HG03135 (cell line): Measurements from ENCODE around the gene TAPBP.
A peak's percentile ranks its signal among the peaks of the same experiment; 100 is the strongest.
"Not testable (repeated sequence)": the region's sequence is repeated elsewhere in the genome, so short reads cannot be mapped to it uniquely, and the experiment has no call there.

Experiments
- ATAC-seq: cut with Tn5 transposase; IDR thresholded peaks from one replicate; pipeline ENCODE4 v1.9.1; 2021; ENCODE audit warnings: mild to moderate bottlenecking, moderate library complexity; ENCODE audit not compliant: unreplicated experiment

TAPBP gene

GRCh38 chr6:33297956-33298772, 15.7 kb downstream of the TAPBP start:
- no peak for ATAC-seq

- no peak for ATAC-seq
These were observed 16.4 kb downstream of the TAPBP start for GRCh38 chr6:33297406-33297955.

DNA sequence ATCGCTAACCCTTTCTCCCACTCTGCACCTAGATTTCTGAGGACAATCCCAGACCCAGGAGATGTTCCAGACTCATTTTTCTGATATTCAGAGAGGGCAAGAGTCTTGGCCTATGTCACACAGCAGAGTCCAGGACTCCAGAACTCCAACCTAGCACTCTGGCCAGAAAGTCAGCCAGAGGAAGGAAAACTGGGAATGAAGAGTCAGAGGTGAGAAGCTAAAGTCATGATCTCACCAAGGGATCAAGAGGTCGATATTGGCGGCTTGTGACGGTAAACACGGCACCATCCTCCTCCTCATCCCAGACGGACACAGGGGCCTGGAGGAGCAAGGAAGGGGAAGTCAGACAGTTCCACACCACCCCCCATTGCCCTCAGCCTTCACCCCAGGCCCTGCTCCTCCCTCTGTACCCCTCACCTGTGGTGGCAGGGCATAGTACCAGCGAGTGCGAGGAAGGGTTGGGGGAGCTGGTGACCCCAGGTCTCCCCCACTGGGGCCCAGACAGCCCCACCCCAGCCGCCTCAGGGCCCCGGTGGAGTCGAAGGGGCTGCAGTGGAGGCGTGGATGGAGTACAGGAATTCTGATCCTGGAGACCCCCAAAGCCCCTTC, 17.0 kb downstream of the TAPBP start:
- ATAC-seq: no peak

- no peak for ATAC-seq
These were observed 18.1 kb downstream of the TAPBP start for GRCh38 chr6:33295621-33296369.

- no peak for ATAC-seq
These were observed 19.6 kb downstream of the TAPBP start for GRCh38 chr6:33294086-33294823.

GRCh38 chr6:33292996-33293682, 20.7 kb downstream of the TAPBP start:
- ATAC-seq: no peak

DNA sequence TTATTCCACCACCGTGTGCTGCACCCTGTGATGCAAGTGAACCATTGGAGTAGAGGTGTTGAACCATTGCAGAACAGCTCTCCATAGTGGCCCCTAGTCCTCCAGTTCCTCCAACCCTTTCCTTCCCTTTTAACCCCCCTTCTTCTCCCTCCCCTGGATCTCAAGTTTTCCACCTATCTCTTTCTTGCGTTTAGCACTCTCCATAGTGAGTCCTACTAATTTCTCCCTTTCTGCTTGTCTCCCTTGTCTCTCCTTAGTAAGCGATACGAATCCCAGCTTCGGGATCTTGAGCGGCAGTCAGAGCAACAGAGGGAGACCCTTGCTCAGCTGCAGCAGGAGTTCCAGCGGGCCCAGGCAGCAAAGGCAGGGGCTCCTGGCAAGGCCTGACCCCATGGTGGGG, 23.4 kb downstream of the TAPBP start:
- ATAC-seq: no peak

DNA sequence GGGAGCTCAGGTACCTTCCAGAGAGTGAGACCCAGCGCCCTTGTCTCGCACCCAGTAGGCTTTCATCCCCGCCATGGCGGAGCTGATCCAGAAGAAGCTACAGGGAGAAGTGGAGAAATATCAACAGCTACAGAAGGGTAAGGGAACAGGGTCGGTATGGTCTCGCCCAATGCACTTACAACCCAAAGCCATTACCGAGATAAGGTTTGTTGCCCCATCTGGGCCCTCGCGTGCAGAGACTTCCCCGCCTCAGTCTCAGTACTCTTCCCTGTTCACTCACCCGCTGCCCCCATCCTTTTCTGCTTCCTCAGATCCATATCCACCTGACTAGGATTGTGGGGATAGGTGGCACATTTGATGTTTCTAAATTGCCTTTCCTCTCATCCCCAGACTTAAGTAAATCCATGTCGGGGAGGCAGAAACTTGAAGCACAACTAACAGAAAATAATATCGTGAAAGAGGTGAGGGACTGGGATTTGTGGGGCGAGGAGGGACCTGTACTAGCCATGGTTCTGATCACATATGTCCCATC, 24.0 kb downstream of the TAPBP start:
- ATAC-seq: peak; percentile 16

DNA sequence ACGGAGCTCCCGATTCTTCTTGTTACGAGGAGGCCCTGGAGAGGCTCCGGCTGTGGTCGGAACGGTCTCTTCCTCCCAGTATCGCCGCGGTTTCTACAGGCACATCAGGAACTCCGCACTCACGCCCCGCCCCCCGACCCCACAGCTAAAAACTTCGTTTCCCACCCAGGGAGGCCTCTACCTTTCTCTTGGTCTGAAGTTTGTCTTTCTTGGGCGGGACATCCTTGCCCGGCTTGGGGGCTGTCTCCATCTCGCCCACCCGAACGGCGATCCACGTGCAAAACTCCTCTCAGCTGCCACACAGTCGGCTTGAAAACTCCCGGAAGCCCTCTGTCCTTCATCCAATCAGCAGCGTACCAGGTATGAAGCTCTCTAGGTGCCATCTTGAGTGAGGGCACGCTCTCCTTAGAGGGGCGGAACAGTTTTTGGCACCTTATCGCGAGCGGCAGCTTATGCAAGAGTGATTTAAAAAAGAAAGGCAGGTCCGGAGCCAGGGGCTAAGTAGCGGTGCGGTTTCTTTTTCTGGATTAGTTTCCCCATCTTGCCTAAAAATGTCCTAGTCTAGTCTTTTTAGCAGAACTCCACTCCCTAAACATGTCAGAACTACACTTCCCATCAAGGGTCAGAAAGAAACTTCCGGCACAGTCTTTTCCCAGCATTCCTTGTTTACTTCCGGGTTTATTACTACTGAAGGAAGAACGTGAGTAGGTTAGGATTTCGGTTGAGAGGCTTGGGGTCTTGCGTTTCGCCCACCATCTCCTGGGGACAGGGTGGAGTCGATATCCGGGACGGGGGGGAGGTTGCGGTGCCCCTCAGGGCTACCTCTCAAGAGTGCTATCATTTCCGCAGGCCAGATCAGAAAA, 24.7 kb downstream of the TAPBP start, which contains the start of the genes PFDN6 and WDR46:
Gene PFDN6, plus strand, starts transcription at position 681 of the 863 bp plus-strand sequence. CDS start 256 bp downstream, outside the sequence.
Gene WDR46, minus strand, starts transcription at position 319 of the 863 bp plus-strand sequence. Its CDS starts 69 bp downstream, at position 250.
- peak; percentile 84 for ATAC-seq

DNA sequence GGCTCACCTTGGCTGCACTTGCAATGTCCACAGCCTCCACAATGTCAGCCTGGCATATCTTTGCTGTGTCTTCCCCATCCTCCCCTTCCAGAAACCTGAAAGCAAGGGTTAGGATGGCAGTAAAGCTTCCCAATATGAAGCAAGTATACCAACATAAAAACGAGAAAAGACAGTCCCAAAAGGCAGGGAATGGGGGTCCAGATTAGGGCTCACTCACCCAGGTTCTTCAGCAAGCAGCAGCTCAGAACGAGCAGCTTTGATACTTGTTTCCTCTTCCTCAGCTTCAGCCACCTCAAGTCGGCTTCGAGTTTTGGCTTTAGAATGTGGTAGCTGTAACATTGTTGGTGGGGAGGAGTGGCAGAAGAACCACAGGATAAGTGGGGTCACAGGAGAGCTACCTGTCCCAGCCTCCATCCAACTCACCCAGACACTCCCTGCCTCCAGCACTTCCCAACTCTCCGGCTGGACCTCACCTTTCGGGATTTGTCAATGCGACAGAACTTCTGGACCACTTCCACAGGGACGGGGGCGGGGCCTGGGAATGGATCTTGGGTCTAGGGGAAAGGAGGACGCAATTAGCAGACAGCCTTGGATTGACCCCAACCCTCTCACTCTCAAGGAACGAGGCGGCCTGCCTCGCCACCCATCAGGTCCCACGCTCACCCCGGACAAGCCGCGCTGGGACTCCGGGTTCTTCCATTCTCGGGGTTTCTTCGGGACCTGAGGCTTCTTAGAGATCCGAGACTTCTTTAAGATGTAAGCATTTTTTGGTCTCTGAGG, 25.5 kb downstream of the TAPBP start:
- ATAC-seq: no peak

- no peak for ATAC-seq
These were observed 26.6 kb downstream of the TAPBP start for GRCh38 chr6:33286946-33287914.

DNA sequence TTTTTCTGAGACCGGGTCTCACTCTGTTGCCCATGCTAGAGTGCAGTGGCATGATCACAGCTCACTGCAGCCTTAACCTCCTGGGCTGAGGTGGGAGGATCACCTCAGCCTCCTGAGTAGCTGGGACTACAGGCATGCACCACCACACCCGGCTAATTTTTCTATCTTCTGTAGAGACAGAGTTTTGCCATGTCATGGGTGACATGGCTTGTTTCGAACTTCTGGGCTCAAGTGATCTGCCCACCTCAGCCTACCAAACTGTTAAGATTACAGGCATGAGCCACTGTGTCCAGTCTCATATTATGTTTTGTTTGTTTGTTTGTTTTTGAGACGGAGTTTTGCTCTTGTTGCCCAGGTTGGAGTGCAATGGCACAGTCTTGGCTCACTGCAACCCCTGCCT, 28.7 kb downstream of the TAPBP start:
- ATAC-seq: not testable (repeated sequence)

- ATAC-seq: no peak
These were observed 33.3 kb downstream of the TAPBP start for GRCh38 chr6:33280539-33280938.

GRCh38 chr6:33279971-33280511, 33.8 kb downstream of the TAPBP start:
- ATAC-seq: no peak

DNA sequence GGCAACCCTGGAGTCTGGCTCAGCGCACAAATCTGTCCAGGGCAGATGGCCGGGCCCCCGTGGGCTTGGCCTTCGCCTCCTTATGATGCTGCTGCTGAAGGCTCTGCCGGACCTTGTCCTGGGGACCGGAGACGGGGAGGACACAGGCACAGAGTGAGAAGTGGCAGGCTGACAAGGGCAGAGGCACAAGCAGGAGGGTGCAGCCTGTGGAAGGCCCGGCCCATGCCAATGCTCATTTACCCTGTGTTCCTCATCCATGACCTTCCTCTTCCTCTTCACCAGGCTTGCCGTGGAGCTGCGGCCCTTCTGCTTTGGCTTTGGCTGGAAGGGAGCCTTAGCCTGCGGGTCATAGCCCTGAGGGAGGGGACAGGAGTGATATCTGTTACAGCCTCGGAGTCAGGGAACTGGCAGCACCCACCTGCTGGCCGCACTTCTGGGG, 34.6 kb downstream of the TAPBP start:
- no peak for ATAC-seq

DNA sequence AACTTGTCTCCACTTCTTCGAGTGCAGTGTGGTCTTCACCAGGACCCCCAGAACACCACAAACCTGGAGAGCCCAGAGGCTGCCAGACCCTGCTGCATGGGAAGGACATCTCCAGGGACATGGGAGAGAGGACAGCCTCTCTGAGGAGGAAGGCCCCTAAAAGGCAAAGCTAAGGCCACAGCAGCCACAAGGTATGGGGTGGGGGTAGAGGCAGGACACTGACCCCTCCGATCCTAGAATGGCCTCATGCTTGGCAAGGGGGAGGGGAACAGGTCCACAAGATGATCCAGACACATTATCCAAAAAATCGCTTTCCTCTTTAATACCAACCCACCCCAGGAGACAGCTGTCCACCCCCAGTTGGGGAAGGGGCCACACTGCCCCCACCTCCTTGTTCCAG, 35.1 kb downstream of the TAPBP start:
- no peak for ATAC-seq

DNA sequence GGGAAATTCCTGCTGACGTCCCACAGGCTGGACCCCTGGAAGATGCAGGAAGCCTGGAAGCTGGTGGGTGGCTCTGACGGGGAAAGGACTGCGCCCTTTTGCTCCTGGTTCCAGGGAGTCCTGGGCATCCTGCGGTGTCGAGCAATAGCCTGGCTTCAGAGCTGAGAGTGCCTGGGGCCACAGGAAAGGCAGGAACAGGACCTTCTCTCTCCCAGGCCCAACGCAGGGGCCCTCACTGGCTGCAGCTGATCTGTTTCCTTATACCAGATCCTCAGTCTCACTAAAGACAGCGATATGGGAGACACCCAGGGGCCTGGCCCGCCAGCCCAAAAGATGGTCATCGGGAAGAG, 35.5 kb downstream of the TAPBP start:
- ATAC-seq: no peak
